MCF 10A (cell line): Measurements from ENCODE around the gene SLC17A9. TPM values are rescaled to one million over a fixed set of nuclear protein-coding genes. Genes with fewer than 3 reads are reported as not detected.

Experiments used
- BruUV-seq: library from RNA; stranded (reverse); fragments of 400-500 nt; replicated peaks from 2 replicates; lab custom pipeline; 2021; lab: Mats Ljungman, UMichigan
- CTCF ChIA-PET: fragments of 300-600 bp; sonication (Branson Sonifier 250); formaldehyde crosslinking; extraction: SDS; loops from one replicate; lab custom pipeline; 2021; ENCODE audit warnings: antibody characterized with exemption, inconsistent platforms; lab: Yijun Ruan, JAX
- POLR2A ChIA-PET: fragments of 300-600, 350-650 bp; sonication (Branson Sonifier 250); formaldehyde crosslinking; extraction: SDS; loops from one replicate; lab custom pipeline; 2020; ENCODE audit warnings: antibody characterized with exemption, inconsistent platforms; lab: Yijun Ruan, JAX
- DNase-seq: peaks from one replicate; pipeline ENCODE4 v3.0.0-alpha.2; 2018; ENCODE audit not compliant: unreplicated experiment
- H3K27ac Mint-ChIP-seq: one replicate; pipeline ENCODE4 v1.8.0; 2022; ENCODE audit warnings: mild to moderate bottlenecking, low read depth, mixed read lengths; ENCODE audit not compliant: unreplicated experiment
- H3K27me3 Mint-ChIP-seq: one replicate; pipeline ENCODE4 v1.8.0; 2022; ENCODE audit warnings: mixed read lengths; ENCODE audit not compliant: insufficient read depth, unreplicated experiment
- H3K36me3 Mint-ChIP-seq: one replicate; pipeline ENCODE4 v1.8.0; 2022; ENCODE audit warnings: mild to moderate bottlenecking, moderate library complexity, mixed read lengths; ENCODE audit not compliant: insufficient read depth, unreplicated experiment
- H3K4me1 Mint-ChIP-seq: one replicate; pipeline ENCODE4 v1.8.0; 2022; ENCODE audit warnings: mixed read lengths; ENCODE audit not compliant: insufficient read depth, unreplicated experiment
- H3K4me3 Mint-ChIP-seq: one replicate; pipeline ENCODE4 v1.8.0; 2022; ENCODE audit warnings: mild to moderate bottlenecking, moderate library complexity, mixed read lengths; ENCODE audit not compliant: unreplicated experiment
- H3K9me3 Mint-ChIP-seq: one replicate; pipeline ENCODE4 v1.8.0; 2022; ENCODE audit warnings: mixed read lengths; ENCODE audit not compliant: unreplicated experiment
- intact Hi-C: fragments of 100-400 bp; cut with micrococcal nuclease; formaldehyde crosslinking; loops from 2 replicates; pipeline ENCODE4 v1.14.1; 2022
- total RNA-seq: library from RNA; stranded (reverse); gene quantifications from 2 replicates; pipeline ENCODE4 v1.2.3, GENCODE V29; 2022
- TF ChIP-seq, protein P1 (sequence below): fragments of 200-600 bp; IDR thresholded peaks from one replicate; pipeline ENCODE4 v1.8.0; 2022; ENCODE audit warnings: antibody characterized with exemption, mild to moderate bottlenecking; ENCODE audit not compliant: unreplicated experiment

The SLC17A9 gene
- total RNA-seq, 1 experiment from 2014 or later = 0.07 TPM

DNA sequence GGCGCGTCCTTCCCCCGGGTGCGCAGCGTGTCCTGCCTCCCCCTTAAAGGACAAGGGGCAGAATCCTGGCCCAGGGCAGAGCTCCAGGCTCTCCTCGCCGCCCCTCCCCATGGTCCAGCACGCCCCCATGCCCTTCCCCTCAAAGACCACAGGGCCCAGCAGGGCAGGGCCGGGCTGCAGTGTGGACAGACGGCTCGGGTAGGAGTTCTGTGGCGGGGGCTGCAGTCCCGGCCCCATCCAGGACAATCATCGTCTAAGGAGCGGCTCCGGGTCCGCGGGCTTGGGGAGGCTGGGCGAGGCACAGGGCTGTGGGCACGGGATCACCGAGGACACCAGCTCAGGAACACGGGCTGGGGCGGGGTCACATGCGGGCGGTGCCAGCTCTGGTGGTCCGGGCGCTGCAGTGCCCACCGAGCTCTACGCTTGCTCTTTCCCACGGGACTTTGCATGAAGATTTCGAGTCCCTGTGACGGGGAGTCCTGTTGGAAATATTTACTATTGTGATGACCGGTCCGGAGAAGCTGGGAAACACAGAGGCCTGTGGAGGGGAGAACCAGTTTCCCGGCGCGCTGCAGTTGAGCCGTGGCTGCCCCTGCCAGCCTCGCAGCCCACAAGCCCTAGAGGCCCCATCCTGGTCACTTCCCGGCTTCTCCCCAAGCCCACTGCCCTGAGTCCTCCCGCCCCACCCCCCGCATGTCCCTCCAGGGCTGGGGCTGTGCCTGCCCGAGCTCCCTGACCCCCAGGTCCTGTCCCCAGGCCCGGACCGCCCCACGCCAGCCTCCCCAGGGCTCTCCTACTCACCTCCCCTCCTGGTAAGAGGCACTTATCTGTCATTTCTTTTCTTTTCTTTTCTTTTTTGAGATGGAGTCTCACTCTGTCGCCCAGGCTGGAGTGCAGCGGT lies 20.6 kb downstream of the SLC17A9 start:
- POLR2A ChIA-PET = interaction anchor here (0.7 to 1.0 kb wide), 4 partner anchors 35 to 446 kb away, joined by 3 to 5 read pairs (median 4); partner anchors contain the start of gene GID8
- DNase-seq = no peak
- H3K36me3 Mint-ChIP-seq = no peaks in the 10 kb centered on the region
- H3K27ac Mint-ChIP-seq = no peak overlapping the region
- BruUV-seq = no TSS peak
- CTCF ChIA-PET = interaction anchor here (0.5 to 1.3 kb wide), 31 partner anchors 7 to 1047 kb away, joined by 3 to 11 read pairs (median 3); partner anchors contain the start of gene BHLHE23
- TF ChIP-seq, protein P1, sequence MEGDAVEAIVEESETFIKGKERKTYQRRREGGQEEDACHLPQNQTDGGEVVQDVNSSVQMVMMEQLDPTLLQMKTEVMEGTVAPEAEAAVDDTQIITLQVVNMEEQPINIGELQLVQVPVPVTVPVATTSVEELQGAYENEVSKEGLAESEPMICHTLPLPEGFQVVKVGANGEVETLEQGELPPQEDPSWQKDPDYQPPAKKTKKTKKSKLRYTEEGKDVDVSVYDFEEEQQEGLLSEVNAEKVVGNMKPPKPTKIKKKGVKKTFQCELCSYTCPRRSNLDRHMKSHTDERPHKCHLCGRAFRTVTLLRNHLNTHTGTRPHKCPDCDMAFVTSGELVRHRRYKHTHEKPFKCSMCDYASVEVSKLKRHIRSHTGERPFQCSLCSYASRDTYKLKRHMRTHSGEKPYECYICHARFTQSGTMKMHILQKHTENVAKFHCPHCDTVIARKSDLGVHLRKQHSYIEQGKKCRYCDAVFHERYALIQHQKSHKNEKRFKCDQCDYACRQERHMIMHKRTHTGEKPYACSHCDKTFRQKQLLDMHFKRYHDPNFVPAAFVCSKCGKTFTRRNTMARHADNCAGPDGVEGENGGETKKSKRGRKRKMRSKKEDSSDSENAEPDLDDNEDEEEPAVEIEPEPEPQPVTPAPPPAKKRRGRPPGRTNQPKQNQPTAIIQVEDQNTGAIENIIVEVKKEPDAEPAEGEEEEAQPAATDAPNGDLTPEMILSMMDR = no peak
- H3K27me3 Mint-ChIP-seq = peaks cover 8% of the 10 kb centered on the region
- no peaks in the 10 kb centered on the region for H3K9me3 Mint-ChIP-seq
- intact Hi-C loops = loop anchor here (1.0 kb wide), 1 partner anchor 36 kb away; no protein-coding TSS in a partner anchor
- peaks cover 6% of the 10 kb centered on the region for H3K4me1 Mint-ChIP-seq
- H3K4me3 Mint-ChIP-seq = no peak overlapping the region

DNA sequence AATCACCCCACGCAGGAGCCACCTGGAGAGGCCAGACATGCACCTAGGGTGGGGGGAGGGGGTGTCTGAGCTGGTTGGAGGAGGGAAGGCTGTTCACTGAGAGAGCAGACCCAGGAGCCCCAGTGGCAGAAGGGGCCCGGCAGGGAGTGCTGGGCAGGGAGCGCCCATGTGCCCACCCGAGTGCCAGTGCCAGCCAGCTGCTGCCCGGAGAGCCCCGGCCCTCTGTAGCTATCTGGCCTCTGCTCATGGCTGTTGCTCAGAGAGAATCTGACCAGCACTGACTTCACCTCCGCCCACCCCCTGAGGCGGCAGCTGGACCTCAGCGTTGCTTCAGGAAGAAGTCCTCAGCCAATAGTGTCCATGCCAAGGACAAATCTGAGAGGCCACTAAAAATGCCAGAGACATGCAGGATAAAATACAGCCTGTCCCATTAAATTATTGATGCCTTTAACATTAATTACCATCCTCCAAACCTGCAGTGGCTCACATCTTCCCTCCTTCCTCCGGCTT lies 22.8 kb downstream of the SLC17A9 start:
- intact Hi-C loops = no loop called here
- TF ChIP-seq, protein P1 = no peak
- Mint-ChIP-seq H3K4me3 (no peak overlapping the region), H3K27me3 (peaks cover 30% of the 10 kb centered on the region), H3K27ac (no peak overlapping the region), H3K9me3 (no peaks in the 10 kb centered on the region), H3K4me1 (peaks cover 6% of the 10 kb centered on the region), H3K36me3 (no peaks in the 10 kb centered on the region)
- CTCF ChIA-PET = interaction anchor here (1.2 kb wide), 1 partner anchor 34 kb away, joined by 5 read pairs; no protein-coding TSS in a partner anchor
- POLR2A ChIA-PET = interaction anchor here (0.6 to 1.2 kb wide), 2 partner anchors 34 to 41 kb away, joined by 3 read pairs; no protein-coding TSS in a partner anchor
- DNase-seq = no peak
- no TSS peak for BruUV-seq

DNA sequence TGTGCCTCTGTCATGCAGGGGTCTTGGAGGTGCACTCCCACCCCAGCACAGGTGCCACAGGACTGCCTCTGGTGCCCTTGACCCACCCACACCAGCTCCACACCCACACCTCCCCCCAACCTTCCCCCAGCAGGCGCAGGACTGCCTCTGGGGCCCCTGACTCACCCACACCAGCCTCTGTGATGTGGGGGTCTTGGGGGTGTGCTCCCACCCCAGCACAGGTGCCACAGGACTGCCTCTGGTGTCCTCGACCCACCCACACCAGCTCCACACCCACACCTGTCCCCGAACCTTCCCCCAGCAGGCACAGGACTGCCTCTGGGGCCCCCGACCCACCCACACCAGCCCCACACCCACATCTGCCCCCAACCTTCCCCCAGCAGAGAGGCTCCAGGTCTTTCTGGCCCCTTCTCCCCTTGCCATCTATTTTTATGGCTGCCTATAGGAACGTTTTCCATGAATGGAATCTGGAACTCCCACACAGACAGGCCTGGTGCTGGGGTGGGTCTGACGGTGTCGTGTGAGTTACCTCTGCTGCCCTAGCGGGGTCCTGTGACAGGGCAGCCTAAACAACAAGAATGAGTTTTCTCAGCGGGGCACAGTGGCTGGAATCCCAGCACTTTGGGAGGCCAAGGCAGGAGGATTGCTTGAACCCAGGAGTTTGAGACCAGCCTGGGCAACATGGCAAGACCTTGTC lies 23.5 kb downstream of the SLC17A9 start:
- no TSS peak for BruUV-seq
- Mint-ChIP-seq H3K4me3 (no peak overlapping the region), H3K4me1 (peaks cover 6% of the 10 kb centered on the region), H3K36me3 (no peaks in the 10 kb centered on the region), H3K27ac (no peak overlapping the region), H3K27me3 (peaks cover 35% of the 10 kb centered on the region), H3K9me3 (no peaks in the 10 kb centered on the region)
- ChIA-PET POLR2A (interaction anchor here (1.2 kb wide), 1 partner anchor 33 kb away, joined by 3 read pairs; no protein-coding TSS in a partner anchor), CTCF (interaction anchor here (0.6 to 1.2 kb wide), 3 partner anchors 10 to 33 kb away, joined by 3 to 5 read pairs (median 3); no protein-coding TSS in a partner anchor)
- intact Hi-C loops = no loop called here
- TF ChIP-seq, protein P1 = no peak
- DNase-seq = no peak
